HepG2 (cell line): ENCODE results near the gene IL10.

Source experiments
- ADNP ChIP-seq: sonication (generic); formaldehyde crosslinking; IDR thresholded peaks from 2 replicates; pipeline ENCODE4 v1.4.0; 2020; ENCODE audit warnings: missing genetic modification reagents
- CBX5 ChIP-seq: sonication (generic); formaldehyde crosslinking; IDR thresholded peaks from 2 replicates; pipeline ENCODE4 v1.4.0; 2020; ENCODE audit warnings: missing genetic modification reagents, borderline replicate concordance
- CTCF ChIP-seq: sonication (generic); formaldehyde crosslinking; IDR thresholded peaks from 2 replicates; pipeline ENCODE4 v1.5.0; 2020; ENCODE audit warnings: mild to moderate bottlenecking, missing genetic modification reagents, moderate library complexity
- HMG20A ChIP-seq: IDR thresholded peaks from 2 replicates; pipeline ENCODE4 v1.6.1; 2016; ENCODE audit warnings: borderline replicate concordance
- MEIS1 ChIP-seq: sonication (generic); formaldehyde crosslinking; IDR thresholded peaks from 2 replicates; pipeline ENCODE4 v1.9.0; 2021; ENCODE audit warnings: mild to moderate bottlenecking, missing genetic modification reagents, moderate library complexity, borderline replicate concordance
- NONO ChIP-seq, 2 experiments: fragments of 450-650 bp in 1 of 2; sonication (generic) in 1 of 2; formaldehyde crosslinking in 1 of 2; IDR thresholded peaks in 1 of 2; conservative IDR thresholded peaks in 1 of 2; 2 replicates each; pipeline versions ENCODE4 v1.6.1 to v1.8.0; 2017 to 2022; ENCODE audit warnings: mild to moderate bottlenecking in 1 of 2, missing genetic modification reagents in 1 of 2, moderate library complexity in 1 of 2
- POLR2AphosphoS5 ChIP-seq: IDR thresholded peaks from 2 replicates; pipeline ENCODE4 v1.6.1; 2012; ENCODE audit warnings: low read depth, low read length
- SOX6 ChIP-seq, 2 experiments: fragments of 450-650 bp in 1 of 2; sonication (generic) in 1 of 2; formaldehyde crosslinking in 1 of 2; IDR thresholded peaks; 2 replicates each; pipeline versions ENCODE4 v1.4.0 to v1.6.1; 2017 to 2020; ENCODE audit warnings: antibody characterized with exemption in 1 of 2, mild to moderate bottlenecking in 1 of 2, missing genetic modification reagents in 1 of 2
- TAF15 ChIP-seq: fragments of 200-400 bp; formaldehyde crosslinking; IDR thresholded peaks from one replicate; pipeline ENCODE4 v1.6.1; 2018; ENCODE audit warnings: mild to moderate bottlenecking, low read depth, low read length; ENCODE audit not compliant: poor library complexity, severe bottlenecking
- TCF7L2 ChIP-seq: IDR thresholded peaks from 2 replicates; pipeline ENCODE4 v1.6.1; 2011; ENCODE audit warnings: mild to moderate bottlenecking, low read depth, low read length, moderate library complexity

GRCh38 chr1:206785182-206785765, 13.0 kb upstream of the IL10 start:
- TF ChIP-seq NONO (IDR thresholded peaks at IDR 0.05) = no peak
- no peak for TF ChIP-seq NONO (CRISPR knock-in tag; conservative IDR thresholded peaks at IDR 0.05)
- TF ChIP-seq CTCF (CRISPR knock-in tag) = no peak
- no peak for TF ChIP-seq SOX6 (IDR thresholded peaks at IDR 0.05)
- no peak for TF ChIP-seq SOX6 (CRISPR knock-in tag; IDR thresholded peaks at IDR 0.05)
- TF ChIP-seq TCF7L2 = no peak
- no peak for TF ChIP-seq POLR2AphosphoS5
- TF ChIP-seq CBX5 (CRISPR knock-in tag) = no peak
- no peak for TF ChIP-seq ADNP (CRISPR knock-in tag)
- no peak for TF ChIP-seq HMG20A (CRISPR knock-in tag)
- TF ChIP-seq TAF15 = no peak
- TF ChIP-seq MEIS1 = no peak
